A172 (cell line): ENCODE results near the gene MED25. TPM values are rescaled to one million over a fixed set of nuclear protein-coding genes. Genes with fewer than 3 reads are reported as not detected.

Experiments
- DNase-seq: peaks from one replicate; pipeline ENCODE4 v3.0.0-alpha.2; 2015; ENCODE audit warnings: low spot score
- total RNA-seq: library from RNA; depleted of rRNA; stranded (reverse); fragments of >200 nt; shearing (Covaris generic); gene quantifications from 2 replicates; pipeline ENCODE4 v1.2.3, GENCODE V29; 2014

Gene MED25
- total RNA-seq, 1 experiment from 2014 or later = 28.6 TPM

DNA sequence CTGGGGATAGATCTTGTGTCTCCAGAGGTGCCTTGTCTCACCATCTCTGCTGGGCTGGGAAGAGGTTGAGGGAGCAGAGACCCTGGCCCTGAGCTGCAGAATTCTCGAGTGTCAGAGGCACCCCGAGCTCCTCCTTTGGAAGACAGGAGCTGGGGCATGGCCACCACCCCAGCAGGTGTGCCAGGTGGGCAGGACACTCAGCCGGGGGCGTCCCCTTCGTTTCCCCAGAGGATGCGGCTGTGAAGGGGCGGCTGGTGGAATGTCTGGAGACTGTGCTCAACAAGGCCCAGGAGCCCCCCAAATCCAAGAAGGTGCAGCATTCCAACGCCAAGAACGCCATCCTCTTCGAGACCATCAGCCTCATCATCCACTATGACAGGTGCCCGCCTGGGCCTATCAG, 19.5 kb upstream of the MED25 start:
- DNase-seq = no peak

DNA sequence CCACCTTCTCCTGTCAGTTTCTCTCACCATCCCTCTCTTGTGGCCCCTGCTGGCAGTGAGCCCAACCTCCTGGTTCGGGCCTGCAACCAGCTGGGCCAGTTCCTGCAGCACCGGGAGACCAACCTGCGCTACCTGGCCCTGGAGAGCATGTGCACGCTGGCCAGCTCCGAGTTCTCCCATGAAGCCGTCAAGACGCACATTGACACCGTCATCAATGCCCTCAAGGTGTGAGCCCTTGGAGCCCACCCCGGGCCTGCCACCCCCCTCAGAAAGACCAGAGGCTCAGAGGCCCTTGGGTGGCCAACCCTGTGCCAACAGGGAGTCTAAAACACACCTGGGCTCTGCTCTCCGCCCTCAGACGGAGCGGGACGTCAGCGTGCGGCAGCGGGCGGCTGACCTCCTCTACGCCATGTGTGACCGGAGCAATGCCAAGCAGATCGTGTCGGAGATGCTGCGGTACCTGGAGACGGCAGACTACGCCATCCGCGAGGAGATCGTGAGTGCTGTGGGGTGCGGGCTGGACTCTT, 18.8 kb upstream of the MED25 start:
- no peak for DNase-seq

DNA sequence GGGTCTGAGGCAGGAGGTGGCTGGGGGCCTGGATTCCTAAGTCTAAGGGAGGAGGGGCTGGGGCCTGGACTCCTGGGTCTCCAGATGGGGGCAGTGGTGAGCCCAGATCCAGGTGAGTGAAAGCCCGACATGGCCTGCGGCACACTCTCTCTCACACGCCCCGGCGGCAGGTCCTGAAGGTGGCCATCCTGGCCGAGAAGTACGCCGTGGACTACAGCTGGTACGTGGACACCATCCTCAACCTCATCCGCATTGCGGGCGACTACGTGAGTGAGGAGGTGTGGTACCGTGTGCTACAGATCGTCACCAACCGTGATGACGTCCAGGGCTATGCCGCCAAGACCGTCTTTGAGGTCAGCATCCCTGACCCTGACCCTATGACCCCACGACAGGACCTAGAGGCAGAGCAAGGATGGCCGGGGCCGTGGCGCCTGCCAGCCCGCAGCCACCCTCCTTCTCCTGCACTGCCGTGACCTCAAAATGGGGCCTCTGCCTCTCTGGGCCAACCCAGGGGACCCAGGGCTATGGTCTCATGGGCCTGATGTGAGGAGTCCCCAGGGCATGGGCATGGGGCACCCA, 18.2 kb upstream of the MED25 start:
- DNase-seq = no peak

DNA sequence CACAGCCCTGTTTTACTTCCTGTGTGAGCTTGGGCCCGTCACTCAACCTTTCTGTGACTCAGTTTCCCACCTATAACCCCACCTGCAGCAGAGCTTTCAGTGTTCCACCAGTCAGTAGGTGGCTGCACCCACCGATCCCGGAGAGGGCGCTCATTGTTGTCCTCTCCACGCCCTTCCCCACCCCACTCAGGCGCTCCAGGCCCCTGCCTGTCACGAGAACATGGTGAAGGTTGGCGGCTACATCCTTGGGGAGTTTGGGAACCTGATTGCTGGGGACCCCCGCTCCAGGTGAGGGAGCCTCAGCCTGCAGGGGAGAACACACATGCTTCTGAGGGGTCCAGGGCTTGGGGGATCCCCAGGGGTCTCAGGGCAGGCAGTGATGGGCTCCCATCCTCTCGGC, 17.3 kb upstream of the MED25 start:
- no peak for DNase-seq

DNA sequence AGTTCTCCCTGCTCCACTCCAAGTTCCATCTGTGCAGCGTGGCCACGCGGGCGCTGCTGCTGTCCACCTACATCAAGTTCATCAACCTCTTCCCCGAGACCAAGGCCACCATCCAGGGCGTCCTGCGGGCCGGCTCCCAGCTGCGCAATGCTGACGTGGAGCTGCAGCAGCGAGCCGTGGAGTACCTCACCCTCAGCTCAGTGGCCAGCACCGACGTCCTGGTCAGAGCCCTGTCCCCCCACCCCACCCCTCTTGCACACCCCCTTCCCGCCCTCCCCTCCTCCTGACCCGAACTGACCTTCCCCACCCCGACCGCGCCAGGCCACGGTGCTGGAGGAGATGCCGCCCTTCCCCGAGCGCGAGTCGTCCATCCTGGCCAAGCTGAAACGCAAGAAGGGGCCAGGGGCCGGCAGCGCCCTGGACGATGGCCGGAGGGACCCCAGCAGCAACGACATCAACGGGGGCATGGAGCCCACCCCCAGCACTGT, 16.6 kb upstream of the MED25 start:
- DNase-seq = no peak

DNA sequence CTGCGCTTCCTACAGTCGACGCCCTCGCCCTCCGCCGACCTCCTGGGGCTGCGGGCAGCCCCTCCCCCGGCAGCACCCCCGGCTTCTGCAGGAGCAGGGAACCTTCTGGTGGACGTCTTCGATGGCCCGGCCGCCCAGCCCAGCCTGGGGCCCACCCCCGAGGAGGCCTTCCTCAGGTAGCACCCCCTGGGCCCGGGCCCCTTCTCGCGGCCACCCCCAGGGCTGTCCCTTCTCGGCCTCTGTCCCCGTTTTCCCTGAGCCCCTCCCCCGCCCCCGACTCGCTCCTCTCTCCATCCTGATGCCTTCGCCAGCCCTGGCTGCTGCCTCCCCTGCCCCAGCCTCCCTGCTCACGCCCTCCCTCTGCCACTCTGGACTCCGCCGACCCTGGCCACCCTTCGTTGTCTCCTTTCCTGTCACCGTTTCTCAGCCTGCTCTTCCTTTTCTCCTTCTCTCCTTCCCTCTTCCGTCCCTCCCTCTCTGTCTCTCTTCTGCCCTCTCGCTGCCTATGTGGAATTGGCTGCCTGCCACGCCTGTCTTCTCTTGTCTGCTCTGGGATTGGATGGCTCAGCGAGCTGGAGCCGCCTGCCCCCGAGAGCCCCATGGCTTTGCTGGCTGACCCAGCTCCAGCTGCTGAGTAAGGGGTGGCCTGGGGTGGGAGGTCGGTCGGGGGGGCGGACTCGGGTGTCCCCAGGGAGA, 16.0 kb upstream of the MED25 start:
- DNase-seq = peak; percentile 64

DNA sequence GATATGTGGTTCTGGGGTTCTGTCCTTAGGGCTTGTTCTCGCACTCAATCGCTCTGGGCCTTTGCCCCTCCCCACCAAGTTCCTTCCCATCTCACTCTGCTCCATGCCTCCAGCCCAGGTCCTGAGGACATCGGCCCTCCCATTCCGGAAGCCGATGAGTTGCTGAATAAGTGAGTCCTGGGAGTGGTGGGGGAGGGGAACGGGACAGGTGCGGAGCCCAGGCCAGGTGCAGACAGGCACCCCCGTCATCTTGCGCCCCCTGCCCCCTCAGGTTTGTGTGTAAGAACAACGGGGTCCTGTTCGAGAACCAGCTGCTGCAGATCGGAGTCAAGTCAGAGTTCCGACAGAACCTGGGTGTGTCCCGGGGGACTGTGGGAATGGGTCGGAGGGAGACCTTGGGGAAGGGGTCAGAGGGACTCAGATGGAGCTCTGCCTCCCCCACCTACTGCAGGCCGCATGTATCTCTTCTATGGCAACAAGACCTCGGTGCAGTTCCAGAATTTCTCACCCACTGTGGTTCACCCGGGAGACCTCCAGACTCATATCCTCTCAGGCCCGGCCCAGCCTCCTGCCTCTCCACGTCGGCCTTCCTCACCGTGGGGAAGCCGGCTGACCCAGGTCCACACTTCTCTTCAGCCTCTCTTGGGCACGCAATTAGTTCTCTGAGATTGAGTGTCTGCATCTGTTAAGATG, 15.1 kb upstream of the MED25 start:
- DNase-seq = no peak

DNA sequence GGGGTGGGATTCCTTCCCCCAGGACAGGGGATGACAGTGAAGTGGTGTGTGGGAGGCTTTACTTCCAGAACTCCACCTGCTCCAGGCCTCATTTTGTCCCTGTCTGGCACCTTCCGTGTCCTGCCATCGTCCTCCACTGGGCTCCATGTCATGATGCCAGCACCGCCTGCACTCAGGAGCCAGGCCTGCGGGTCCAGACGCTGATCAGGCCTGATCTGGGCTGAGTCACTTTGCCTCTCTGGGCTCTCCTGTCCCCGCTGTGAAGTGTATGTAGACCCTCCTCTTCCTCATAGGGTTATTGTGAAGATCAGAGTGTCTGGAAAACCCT, 14.6 kb upstream of the MED25 start:
- DNase-seq = no peak

DNA sequence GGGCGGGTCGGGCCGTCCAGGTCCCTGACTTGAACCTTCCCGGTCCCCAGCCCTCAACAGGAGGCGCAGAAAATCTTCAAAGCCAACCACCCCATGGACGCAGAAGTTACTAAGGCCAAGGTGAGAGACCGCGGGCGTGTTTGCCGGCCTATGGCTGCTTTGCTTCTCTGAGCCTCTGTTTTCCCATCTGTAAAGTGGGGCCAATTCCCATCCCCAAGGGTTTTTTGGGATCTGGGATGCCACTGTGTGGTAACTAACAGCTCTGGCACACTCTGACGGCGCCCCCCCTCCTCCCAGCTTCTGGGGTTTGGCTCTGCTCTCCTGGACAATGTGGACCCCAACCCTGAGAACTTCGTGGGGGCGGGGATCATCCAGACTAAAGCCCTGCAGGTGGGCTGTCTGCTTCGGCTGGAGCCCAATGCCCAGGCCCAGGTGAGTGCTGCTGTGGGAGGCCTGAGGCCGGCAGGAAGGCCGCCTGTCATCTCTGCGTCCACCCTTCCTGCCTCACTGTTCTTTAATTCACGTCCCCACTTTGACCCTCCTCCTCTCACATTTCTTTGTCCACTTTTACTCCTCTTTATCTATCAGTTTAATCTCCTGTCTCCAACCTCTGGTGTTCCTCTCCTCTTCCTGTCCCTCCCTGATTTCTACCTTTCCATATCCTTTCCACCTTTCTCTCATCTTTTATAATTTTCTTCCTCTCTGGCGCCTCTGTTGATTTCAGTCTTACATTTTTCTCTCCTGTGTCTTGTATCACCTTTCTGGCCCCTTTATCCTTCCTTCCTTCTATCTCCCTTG, 12.1 kb upstream of the MED25 start:
- no peak for DNase-seq

DNA sequence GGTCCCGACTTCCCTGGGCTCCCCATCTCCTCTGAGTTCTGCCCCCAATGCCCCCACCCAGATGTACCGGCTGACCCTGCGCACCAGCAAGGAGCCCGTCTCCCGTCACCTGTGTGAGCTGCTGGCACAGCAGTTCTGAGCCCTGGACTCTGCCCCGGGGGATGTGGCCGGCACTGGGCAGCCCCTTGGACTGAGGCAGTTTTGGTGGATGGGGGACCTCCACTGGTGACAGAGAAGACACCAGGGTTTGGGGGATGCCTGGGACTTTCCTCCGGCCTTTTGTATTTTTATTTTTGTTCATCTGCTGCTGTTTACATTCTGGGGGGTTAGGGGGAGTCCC, 11.5 kb upstream of the MED25 start:
- no peak for DNase-seq

DNA sequence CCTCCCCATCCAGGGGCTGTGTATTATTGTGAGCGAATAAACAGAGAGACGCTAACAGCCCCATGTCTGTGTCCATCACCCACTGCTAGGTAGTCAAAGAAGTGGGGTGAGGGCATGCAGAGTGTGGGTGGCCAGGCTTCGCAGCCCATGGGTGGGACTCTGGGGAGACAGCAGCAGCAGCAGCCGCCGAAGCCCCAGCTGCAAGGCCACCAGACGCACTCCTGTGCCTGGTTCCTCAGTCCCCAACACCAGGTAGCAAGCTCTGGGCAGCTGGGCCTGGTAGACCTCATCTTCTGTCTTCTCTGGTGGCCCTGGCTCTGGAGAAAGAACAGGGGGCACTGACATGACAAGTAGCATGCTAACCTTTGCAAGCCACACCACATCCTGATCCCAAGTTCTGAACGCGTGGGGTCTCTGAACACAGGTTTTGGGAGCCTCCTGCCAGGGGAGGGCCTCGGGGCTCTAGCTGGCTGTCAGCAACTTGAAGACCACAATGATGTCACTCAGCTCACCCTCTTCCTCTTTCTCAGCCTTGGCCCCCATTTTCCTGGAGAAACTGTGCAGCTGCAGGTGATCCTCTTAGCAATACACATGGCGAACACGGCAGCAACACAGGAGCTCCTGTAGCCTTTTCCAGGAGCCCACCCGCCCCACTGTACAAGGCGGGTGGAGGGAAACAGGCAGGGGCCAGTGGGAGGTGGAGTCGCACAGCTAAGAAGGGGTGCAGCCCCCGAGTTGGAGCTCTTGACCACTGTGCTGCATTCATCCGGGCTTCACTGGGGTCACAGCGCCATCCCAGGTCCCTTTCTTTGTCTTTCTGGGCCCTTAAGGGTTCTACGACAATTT, 10.8 kb upstream of the MED25 start:
- DNase-seq = no peak

DNA sequence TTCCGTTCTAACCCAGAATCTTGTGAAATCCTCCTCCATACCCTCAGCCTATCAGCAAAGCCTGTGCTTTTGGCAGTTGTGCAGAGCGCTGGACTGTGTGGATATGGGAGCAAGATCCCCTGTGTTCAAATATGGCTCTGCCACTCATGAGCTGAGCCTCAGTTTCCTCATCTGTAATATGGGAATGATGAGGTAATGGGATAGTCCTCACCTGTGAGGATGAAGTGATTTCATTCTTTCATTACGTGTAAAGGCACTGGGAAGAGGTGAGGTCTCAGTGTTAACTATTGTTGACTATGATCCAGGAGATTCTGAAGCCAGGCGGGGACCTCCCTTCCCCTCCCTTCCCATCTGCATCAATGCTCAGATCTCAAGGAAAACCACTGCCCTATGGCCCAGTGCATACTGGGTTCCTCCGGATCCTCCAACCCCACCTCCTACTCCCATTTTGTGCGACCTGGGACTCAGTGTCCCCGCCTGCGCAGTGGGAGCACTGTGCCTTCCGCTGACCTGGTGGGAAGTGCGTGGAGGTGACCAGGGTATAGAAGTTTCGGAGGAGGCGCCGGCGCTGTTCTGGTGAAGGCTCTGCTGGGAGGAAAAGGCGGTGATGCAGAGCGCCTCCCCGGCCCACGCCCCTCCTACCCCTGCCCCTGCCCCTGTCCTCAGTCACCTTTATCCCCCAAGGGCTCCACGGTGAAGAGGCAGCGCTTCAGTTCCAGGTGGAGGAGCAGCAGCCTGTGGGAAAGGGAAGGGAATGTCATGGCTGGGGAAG, 10.0 kb upstream of the MED25 start:
- DNase-seq = no peak

DNA sequence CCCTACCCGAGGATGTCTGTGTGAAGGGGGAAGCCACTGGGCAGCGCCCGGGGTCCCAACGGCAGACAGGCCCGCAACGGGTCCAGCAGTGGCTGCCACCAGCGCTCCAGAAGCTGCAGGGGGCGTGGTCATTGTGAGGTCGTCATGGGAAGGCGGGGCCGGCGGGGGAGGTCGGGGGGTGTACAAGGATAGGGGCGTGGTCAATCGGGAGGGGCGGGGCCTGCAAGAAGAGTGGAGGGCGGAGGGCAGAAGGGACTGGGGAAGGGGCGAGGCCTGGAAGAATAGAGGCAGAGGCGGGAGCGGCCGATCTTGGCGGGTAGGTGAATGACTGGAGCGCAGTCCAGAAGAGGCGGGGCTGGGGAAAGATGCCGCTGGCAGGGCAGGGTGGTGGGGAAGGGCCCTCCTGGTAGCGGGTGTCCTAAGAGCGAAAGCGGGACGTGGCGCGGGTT, 9.4 kb upstream of the MED25 start:
- no peak for DNase-seq

DNA sequence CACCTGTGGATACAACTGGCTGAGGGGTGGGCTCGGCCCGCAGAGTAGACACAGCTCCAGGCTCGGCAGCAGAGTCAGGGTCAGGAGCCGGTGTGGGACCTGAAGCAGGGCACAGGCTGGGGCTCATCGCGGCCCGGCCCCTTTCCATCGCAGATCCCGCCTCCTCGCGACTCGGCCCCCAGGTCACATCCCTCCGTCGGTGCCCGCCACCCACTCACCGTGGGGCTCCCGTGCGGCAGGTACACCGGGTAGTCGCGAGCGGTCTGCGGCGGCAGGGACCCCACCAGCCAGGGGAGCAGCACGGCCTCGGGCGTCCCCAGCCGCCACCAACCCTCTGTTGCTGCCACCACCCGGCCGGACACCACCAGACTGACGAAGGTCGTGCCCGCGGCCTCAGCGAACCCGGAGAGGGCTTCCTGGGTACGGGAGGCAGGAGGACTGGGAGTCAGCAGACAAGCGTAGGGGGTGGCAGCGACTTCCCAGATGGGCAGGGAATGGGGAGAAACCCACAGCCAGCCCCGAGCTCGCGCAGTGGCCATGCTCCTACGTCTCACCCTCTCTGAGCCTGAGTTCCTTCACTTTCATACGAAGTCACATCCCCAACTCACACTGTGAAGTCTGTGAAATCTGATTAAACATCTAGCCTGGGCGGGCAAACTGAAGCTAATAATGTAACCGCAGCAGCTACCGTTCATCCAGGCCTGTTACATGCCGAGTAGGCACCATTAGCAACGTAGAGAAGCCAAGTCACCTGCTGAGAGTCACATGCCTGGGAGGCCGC, 8.7 kb upstream of the MED25 start:
- DNase-seq = no peak

DNA sequence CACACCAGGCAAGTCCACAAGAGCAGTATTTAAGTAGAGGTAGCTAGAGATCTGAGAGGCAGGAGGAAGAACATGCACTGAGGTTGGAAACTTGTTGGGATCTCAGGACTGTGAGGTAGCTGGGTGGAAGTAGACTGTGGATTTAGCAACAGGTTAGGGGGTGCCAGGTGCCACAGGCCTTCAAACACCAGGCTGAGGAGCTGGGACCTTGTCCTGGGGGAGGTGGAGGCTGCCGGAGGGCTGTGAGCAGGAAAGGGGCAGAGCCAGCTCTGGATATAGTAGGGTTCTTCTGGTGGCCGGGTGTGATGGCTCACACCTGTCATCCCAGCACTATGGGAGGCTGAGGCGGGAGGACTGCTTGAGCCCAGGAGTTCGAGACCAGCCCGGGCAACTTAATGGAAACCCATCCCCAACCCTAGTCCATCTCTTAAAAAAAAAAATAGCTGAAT, 8.1 kb upstream of the MED25 start:
- DNase-seq = no peak

DNA sequence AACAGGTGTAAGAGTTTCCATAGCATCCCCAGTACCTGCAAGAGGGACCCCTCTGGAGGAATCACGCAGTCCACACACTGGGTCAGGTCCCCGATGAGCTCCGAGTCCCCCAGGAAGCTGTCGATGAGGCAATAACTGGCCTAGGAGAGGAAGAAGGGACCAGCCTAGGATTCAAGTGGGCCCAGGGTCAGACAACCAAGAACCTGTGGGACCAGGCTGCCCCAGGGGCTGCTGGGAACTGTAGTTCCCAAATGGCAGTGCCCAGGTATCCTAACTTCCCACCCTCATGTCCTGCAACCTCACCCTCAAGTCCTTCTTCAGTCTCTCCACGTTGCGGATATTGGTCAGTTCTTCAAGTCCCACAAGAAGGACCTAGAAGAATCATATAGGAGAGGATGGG, 6.8 kb upstream of the MED25 start:
- no peak for DNase-seq

DNA sequence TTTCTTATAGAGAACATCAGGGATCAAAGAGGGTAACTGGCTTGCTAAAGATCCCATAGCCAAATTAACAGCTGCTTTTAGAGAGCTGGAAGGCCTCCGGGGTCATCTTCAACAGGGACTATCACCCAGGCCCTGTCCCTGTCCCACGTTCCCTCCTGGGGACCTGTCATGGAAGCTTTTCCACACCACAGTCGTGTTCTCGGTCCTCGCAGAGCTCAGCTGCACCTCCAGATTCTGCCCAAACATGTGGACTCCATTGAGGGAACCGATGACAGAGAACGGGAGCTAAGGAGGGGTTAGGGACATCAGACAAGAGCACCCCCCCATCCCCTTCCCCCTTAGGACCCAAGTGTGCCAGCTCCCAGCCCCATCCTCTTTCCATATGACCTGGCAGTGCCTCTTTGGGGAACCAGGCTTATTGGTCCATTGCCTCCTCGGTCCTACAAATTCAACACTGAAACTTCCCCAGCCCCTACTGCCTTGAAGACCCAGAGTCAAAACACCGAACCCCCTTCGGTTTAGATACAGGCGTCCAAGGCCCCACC, 5.6 kb upstream of the MED25 start:
- DNase-seq = no peak

DNA sequence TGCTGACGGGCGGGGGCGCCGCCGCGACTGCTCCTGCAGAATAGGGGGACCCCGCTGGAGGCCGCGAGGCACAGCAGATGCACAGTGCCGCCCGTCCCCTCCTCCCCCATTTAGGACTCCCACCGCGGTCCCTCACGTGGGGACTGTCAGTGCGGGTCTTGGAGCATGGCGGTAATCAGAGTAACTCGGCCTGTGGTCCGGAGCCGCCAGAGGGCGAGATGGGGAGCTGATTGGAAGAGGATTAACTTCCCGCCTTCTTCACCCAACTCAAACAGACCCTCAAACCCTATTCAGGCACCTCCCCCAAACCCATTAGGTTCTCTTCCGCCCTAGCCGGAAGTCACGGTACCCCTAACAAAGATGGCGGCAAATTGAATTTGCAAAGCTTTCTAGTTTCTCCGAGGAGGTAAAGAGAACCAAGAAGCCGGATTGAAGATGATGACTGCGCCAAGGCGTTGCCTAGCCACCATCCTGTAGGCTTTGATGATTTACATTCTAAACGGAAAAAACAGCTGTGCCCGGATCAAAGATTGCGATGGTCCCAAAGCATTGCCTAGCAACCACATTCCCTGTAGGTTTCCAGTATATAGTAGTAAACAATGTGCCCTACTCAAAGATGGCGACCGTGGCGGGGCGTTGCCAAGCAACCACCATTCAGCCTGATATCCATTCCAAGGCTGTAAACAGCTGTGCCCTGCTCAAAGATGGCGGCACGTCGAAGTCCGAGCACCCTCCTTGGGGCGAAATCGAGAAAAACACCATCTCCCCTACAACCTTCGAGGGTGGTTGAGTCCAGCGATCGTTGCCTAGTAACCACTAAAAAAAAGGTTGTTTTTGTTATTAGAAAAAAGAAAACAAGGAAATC, 4.9 kb upstream of the MED25 start, which contains the start of gene FUZ:
FUZ (minus strand) TSS at position 296 of the 865 bp plus-strand sequence; CDS start at position 110, 186 bp downstream.
- DNase-seq = peak; percentile 99
